NCI-H2227 (cell line): ENCODE data around the gene CACNA2D4.

Experiments used
- DNase-seq: peaks from one replicate; lab custom pipeline; 2025; ENCODE audit not compliant: unreplicated experiment; lab: John Stamatoyannopoulos, UW

The CACNA2D4 gene

DNA sequence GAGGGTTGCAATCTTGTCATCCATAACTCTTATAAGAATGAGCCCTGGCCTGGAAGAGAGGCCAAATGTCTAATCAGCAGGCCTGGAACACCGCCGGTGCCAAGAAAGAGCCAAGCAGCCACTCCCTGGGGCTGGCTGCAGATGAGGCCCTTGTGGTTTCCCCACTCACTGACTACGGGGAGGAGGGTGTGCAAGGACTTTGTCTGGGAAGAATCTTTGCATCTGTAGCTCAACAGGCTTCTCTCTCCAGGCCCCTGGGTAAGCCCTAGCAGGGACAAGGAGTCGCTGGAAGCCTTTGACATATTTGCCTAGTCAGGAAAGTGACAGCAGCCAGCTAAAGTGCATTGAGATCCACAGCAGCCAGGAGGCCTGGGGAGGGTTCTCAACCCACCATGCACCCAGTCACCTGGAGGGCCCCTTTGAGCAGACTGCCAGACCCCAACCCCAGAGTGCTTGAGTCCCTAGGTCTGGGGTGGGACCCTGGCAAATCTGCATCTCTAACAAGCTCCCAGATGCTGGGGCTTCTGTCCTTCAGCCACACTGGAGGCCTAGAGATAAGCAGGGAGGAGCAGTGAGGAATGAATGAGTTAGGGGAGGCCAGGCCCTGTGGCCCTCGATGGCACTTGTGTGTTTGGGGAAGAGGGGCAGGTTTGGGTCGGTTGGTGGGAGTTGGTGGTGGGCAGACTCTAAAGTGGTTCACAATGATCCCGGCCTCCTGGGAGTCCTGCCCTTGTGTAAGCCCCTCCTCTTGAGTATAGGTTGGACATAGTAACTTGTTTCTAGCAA is 112.0 kb downstream of the CACNA2D4 start:
- DNase-seq: no peak

DNA sequence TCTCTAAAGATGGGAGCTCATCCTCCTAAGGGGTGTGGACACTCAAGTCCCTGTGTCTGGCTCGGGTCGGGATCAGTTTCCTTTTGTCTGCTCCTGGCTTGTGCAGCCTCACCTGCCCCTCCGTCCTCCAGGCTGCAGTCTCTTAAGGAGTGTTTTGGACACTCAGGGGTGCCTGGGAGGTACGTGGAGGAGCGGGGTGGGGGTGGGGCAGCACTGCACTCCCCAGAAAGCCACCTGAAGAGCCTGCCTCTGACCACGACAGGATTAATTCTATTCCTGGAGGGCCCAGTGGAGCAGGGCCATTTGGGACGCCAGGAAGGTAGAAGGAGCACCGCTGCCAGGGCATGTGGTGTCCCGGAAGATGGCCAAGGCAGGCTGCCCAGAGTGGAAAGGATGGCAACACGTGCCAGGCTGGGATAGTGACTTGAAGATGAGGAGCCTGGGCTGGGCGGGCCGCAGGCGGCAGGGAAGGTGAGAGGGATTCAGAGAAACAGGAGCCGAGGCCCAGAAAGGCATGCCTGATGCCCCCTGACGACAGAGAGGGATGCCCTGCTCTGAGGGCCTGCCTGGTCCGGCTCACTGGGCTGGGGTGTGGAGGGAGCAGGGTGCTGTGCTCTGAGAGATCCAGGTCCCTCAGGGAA is 112.9 kb downstream of the CACNA2D4 start:
- DNase-seq: no peak

DNA sequence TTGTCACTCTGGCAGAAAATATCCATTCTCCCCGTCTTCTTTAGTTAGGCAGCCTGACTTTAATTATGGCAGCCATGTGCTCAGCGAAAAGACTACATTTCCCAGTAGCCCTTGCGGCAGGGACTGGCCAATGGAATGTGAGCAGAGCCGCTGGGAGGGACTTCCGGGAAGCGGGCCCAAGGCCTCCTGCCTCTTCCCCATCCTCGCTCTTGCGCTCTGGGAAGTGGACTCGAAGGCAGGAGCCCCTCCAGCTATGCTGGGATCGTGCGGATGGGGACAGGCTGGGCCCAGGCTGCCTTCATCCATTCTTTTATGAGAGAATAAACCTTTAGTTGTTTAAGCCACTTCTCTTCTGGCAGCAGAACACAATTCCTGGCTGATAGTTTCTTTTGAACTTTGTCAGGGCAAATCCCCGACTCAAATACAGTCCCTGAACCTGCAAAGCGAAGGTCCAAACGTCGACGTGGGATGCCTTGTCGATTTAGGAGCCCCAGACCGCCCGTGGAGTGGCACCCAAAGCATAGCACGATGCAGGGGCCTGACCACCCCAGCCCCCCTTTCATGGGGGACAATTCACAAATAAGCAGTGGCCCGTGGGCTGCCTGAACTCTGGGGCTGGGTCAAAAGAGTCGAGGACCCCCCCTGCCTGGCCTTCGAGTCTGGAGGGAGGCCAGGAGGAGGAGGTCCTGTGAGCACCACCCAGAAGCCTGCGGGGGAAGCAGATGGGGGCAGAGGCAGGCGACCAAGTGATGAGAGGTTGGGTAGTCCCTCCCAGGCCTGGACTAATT is 113.7 kb downstream of the CACNA2D4 start:
- peak; percentile 69 for DNase-seq

DNA sequence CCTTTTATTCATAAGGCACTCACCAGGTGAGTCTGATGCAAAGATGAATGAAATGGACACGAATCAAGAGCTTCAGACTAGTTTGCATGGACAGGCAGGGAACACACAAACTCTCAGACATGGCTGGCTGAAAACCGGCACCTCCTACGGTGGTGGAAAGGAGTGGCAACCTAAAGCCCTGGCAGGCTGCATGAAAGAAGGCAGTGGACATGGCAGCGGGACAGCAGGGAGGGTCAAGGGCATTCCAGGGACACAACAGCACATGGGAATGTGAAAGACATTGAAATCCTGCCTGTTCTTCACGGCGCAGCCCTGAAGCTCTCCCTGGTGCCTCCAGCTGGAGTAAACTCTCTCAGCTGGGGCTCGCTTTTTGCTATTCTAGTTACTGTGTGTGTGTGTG is 114.7 kb downstream of the CACNA2D4 start:
- no peak for DNase-seq

DNA sequence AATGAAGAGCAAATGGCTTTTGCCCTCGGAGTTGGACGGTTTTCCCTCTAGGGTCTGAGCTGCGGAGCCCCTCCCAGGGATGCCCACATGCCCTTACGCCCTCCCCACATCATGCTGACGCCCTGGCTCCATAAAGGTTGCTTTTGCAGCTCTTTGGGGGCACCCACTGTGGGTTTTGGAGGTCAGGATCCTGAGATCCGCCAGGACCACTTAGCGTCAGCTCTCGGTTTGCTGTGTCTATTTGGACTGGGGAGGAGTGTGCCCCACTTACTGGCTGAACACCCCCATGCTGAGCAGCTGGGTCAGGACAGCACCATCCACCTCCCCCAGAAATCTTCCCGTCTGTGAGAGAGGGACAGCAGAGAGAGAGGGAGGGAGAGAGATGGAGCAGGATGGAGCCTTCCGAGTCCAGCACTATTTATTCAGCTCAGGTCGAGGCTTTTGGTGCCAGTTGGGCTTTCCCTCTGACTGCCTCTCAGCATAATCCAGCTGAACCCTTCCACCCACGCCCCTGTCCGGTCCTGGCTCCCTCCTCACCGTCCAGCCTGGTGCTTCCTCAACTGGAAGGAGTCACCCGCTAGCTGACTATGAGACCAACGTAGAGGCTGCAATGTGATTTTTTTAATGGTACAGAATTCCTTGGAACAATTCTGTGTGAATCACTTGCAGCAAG is 117.0 kb downstream of the CACNA2D4 start:
- DNase-seq: no peak

DNA sequence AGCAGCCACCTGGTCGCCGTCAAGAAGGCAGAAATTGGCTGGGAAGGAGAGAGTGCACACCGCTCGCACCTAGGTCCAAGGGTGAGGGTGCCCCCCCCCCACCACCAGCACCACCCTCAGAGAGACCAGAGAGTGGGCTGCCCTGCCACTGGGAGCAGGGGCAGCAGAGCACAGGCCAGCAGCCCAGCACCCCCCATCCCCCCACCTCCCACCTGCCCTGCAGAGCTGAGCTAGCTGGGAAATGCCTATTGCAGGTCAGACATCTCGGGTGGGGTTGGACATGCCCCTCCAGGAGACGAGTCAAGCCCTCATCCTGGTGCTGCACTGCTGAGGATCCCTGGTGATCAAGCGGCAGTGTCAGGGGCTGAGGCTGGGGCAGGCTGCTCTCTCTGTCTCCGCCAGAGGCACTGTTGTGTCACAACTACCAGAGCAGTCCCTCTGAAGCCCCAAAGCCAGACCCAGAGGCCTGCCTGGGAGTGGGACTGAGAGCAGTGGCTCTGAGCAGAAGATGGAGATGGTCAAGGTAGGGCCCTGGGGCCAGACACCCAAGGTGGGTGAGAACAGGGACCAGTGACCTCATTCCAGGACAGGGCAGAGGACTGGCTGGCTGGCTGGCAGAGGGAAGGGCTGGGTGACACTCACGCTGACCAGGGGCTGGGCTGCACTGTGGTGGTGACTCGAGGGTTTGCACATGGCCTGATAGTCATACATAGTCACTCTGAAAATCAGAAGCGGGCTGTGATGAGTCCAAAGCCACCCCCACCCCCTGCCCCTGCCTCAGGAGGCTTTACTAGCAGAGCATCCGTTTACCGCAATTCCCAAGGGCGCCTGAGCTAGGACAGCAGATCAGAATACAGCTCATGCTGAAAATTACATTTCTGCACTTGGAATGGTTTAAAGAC is 117.8 kb downstream of the CACNA2D4 start:
- no peak for DNase-seq

DNA sequence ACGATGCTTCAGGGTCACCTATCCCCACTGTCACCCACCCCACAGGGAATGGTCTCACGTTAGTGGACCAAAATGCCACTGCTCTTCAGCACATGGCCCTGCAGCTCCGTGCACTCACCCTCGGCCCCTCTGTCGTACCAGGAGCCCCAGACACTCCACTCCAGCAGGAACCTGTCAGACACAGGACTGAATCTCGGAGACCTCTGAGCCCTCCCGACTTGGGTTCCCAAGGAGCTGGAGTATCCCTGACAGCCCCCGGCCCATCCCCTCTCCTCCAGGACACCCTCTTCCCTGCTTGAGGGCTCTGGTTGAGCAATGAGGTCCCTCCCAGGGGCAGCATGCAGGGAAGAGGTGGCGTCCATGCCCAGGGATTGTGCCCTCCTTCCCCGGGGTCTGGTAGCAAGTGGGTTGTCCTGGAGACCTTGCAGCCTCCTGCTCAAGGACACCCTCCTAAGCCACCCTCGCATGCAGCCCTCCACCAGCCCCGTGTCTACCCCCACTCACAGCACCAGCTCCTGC is 118.5 kb downstream of the CACNA2D4 start:
- no peak for DNase-seq

DNA sequence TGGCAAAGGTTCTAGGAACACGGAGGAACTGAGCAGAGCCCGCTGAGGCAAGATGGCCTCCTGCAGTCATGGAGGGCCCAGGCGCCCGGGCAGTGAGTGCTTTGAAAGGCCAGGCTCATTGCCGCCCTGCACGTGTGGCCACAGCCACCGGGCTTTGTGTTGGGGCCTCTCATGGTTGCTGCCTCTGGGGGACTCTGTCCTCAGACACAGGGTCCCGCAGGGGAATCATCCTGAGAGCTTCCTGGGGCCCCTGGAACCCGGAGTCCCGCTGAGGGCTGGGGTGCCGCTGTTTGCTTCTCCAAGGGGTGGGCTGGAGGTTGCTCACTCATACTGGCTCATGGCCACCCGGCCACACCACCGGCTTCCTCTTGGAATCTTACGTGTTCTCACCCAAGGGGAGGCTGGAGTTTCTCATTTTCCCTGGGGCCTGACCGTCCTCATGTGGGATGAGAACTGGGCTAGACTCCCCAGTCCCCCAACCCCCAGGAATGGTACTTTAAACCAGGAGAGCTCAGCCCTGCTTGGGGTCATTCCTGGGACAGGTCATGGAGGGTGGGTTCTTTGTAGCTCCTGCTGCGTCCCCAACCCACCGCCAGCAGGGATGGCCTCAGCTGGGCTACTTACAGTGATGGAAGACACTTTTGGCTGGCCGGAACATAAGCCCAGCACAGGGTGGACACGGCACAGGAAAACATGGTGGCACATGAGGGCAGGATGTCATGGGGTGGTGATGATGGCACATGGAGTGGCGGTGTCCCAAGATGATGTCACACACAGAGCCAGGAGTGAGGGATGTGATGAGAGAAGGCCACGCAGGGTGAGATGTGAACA is 119.2 kb downstream of the CACNA2D4 start:
- no peak for DNase-seq

DNA sequence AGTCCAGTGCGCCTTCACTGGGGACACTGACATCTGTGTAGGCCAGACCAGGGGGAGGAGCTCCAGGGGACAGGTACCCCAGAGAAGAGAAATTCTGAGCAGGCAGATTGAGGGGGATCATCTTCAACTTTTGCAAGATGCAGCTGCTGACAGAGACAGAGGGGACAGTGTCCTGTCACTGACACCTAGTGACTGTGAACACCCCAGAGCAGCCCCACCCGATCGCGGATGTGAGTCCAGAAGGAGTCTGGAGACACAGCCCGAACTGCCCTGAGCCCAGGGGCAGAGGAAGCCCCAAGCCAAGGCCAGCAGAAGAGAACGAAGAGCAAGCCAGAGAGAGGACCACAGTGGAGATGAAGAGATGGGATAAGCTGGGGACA is 119.8 kb downstream of the CACNA2D4 start:
- DNase-seq: no peak

DNA sequence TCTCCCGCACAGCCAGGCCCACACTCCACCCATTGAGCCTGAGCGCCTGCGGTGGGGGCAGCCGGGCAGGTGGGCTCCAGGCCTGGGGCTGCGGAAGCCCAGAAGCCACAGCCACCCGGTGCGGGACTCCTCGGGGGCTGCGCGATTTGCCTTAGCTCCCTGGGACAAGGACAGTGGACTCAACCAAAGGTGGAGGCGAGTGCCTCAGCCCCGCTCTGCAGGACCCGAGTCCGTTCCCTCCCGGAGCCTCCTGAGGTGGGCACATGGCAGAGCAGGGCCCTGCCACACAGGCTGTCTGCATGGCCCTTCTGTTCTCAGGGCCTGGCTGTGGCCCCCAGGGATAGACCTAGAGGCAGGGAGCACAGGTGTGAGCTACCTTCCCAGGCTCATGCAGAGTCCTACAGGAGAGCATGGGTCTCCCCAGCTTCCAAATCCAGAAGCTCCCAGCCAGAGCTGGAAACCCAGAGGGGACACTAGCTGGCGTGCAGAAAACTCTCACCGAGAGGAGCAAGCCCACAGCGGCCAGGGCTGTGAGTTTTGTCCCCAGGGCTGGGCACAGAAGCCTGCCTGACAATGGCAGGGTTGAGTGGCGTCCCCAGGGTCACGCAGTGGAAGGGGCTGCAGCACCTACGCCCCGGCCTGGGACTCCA is 120.3 kb downstream of the CACNA2D4 start:
- DNase-seq: no peak

DNA sequence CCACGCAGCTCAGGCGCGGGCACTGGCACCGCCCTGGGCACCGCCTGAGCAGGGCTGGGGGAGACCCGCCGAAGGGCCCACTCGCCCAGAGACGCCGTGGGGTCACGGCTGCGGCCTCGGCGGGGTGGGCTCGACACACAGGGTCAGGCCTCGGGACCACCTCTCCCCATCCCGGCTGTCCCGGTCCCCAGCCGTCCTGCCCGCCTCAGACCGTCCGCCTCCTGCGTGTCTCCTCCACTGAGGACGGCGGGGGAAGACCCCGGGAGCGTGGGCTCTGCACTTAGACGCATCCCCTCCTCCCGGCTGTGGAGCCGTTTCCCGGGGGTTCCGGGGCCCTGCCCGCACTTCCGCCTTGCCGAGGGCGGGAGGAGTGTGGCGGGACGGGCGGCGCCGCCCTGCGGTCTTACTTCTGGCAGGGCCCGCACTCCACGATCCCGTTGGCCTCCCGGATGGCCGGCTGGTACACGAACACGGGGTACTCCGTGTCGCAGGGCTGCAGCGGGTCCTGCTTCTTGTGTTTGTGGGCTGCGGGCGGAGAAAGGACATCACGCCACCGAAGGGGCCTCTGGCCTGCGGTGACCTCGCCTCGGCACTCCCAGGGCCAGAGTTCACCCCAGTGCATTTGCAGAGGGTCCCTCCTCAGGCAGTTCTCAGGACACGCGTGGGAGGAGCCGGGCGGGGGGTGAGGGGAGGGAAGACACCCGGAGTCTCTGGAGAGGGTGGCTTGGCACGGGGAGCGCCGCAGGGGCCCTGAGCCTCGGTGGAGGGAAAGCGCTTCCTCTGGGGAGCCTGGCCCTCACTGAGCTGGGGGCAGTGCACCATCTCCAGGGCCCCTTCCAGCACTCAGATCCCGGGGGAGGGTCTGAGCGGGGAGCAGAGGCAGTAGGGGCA is 121.2 kb downstream of the CACNA2D4 start:
- DNase-seq: no peak

DNA sequence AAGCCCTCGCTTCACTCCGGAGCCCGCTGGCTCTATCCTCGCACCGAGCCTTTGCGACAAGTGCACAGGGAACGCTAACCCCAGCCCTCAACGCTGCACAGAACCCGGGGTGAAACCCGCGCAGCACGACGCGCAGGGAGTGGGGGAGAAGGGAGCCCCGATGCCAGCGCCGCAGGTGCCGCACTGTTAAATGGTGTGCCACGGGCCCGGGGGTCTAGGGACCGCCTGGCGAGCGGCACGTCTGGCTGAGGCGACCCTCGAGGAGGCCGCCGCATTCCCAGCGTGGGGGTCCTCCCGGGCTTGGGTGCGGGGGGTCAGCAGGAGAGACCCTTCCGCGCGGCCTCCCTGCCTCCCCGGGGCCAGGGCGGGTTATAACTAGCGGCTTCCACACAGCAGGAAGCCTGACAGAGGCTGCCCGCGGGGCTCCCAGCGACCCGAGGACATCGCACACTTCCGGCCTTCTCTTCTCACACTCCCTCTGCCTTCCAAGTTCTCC is 121.9 kb downstream of the CACNA2D4 start:
- DNase-seq: no peak

DNA sequence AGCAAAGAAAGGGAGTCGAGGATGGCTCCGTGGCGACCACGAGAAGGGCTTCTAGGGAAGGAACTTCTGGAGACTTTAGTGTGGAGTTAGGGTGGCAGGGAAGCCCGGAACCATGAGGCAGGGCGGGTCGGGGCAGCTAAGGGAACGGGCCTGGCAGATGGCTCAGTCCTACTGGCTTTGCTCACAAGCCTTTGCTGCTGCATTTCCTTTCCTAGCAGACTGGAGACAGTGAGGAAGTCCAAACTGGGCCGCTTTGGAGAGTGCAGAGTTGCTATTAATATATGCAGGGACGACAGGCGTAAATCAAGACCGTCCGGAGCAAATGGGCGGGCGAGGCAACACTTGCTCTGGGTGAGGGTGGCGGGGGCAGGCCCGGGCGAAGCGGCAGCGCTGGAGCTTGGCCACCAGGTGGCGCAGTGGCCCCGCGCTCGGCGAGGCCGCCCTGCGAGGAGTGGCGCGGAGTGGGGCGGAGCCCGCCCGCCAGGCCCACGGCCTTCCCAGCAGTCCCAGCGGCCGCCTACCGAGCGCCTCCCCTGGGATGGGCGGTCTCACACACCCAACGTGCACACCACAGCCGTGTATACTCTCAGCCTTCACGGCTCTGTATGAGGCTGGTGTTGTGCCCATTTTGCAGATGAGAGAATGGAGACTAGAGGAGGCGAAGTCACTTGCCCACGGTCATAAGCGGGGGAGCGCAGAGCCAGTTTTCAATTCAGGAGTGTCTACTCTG is 122.5 kb downstream of the CACNA2D4 start:
- DNase-seq: peak; percentile 56

DNA sequence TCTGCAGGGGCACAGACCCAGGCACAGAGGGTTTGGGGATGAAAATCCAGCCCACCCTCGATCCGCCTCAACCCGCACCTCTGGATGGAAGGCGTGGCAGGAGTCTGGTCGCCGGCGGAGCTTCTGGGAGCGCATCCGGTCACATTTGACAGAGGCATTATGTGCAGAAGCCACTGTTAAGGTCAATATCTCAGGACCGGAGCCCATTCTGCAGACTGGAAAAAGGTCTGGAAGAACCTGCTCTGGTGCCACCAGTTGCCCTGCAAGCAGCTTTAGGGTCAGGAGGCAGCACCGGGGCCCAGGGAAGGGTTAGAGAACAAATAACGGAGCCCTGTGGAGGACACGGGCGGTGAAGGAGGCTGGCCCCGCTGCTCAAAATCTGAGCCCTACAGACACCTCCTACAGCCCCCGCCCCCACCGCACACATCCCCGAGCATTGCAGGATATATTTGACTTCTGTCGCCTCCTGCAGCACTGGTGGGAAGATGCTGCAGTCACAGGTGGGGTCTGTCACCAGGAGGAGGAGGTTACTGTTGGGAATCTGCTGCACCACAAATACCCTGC is 123.1 kb downstream of the CACNA2D4 start:
- DNase-seq: no peak

DNA sequence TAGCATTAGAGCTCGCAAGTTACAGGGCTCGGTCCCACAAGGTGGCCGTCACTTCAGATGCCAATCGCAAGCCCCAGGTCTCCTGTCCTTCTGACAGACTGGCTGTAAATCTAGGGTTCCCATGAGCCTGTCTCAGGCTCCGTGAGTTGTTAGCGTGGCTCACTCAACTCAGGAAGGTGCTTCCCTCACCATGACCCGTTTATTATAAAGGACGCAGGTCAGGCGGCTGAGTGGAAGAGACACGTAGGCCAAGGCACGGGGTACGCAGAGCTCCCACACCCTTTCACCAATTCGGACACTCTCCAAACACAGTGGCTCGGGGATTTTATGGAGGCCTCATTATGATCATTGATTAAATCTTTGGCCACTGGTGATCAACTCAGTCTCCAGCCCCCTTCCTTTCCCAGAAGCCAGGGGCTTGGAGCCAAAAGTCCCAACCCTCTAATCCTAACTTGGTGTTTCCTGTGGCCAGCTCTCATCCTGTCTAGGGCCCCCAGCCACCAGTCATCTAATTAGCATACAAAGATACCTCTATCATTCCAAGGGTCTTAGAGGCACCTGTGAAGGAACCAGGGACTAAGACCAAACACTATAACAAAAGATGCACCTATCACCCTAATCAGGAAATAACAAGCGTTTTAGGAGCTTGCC is 123.9 kb downstream of the CACNA2D4 start:
- no peak for DNase-seq
